PFSK-1 (cell line): ENCODE measurements around the gene DST.

Experiments
- POLR2AphosphoS5 ChIP-seq: IDR thresholded peaks from 2 replicates; pipeline ENCODE4 v1.6.1; 2012; ENCODE audit warnings: low read depth, mild to moderate bottlenecking, control low read depth, low read length, moderate library complexity
- SIN3A ChIP-seq: IDR thresholded peaks from 2 replicates; pipeline ENCODE4 v1.6.1; 2012; ENCODE audit warnings: mild to moderate bottlenecking, low read length, moderate library complexity, borderline replicate concordance; ENCODE audit not compliant: insufficient read depth
- TAF1 ChIP-seq: IDR thresholded peaks from 2 replicates; pipeline ENCODE4 v1.6.1; 2012; ENCODE audit warnings: low read length, control low read depth, borderline replicate concordance; ENCODE audit not compliant: insufficient read depth
- TF ChIP-seq, protein P1 (sequence below), 2 experiments: IDR thresholded peaks; 2 replicates each; pipeline versions ENCODE4 v1.6.1 to v1.8.0; 2011 to 2012; ENCODE audit warnings: low read depth in 2 of 2, low read length in 2 of 2, control low read depth in 1 of 2, inconsistent platforms in 1 of 2, mild to moderate bottlenecking in 1 of 2, moderate library complexity in 1 of 2; ENCODE audit not compliant: insufficient read depth in 1 of 2

DNA sequence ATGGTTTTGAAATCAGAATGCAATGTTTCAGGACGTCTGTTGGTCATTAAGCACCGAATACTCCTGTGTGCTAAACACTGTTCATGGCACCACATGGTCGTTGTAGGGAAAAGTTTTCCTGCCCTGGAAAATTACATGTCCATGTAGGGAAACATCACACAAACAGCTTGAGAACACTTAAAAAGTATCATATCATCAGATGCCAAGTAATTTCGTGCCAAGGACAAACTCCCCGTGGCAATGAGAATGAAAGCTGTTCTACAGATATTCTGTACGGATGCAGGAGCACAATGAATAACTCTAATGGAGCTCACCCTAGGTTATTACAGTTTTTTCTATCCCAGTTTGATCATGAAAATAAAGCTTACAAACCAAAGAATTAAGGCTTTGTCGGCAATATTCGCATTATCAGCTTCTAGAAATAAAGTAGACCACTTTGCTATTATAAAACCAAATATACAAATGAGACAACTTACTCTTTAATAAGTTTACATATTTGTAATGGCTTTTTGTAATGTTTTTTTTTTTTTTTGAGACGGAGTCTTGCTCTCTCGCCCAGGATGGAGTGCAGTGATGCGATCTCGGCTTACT, 4.6 kb upstream of the DST start:
- no peak for TF ChIP-seq SIN3A
- TF ChIP-seq POLR2AphosphoS5 = no peak
- TF ChIP-seq TAF1 = no peak
- TF ChIP-seq, protein P1, sequence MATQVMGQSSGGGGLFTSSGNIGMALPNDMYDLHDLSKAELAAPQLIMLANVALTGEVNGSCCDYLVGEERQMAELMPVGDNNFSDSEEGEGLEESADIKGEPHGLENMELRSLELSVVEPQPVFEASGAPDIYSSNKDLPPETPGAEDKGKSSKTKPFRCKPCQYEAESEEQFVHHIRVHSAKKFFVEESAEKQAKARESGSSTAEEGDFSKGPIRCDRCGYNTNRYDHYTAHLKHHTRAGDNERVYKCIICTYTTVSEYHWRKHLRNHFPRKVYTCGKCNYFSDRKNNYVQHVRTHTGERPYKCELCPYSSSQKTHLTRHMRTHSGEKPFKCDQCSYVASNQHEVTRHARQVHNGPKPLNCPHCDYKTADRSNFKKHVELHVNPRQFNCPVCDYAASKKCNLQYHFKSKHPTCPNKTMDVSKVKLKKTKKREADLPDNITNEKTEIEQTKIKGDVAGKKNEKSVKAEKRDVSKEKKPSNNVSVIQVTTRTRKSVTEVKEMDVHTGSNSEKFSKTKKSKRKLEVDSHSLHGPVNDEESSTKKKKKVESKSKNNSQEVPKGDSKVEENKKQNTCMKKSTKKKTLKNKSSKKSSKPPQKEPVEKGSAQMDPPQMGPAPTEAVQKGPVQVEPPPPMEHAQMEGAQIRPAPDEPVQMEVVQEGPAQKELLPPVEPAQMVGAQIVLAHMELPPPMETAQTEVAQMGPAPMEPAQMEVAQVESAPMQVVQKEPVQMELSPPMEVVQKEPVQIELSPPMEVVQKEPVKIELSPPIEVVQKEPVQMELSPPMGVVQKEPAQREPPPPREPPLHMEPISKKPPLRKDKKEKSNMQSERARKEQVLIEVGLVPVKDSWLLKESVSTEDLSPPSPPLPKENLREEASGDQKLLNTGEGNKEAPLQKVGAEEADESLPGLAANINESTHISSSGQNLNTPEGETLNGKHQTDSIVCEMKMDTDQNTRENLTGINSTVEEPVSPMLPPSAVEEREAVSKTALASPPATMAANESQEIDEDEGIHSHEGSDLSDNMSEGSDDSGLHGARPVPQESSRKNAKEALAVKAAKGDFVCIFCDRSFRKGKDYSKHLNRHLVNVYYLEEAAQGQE (IDR thresholded peaks at IDR 0.05; ENCODE audit: insufficient read depth in 1 of 2, low read depth in 2 of 2, low read length in 2 of 2) = no peak
